K562 (cell line): ENCODE measurements around the gene ANKS1A.

Source experiments
- FOXP4 ChIP-seq: sonication (generic); formaldehyde crosslinking; IDR thresholded peaks from 2 replicates; pipeline ENCODE4 v1.8.0; 2022; ENCODE audit warnings: mild to moderate bottlenecking, missing genetic modification reagents, borderline replicate concordance
- RREB1 ChIP-seq: fragments of 250-450 bp; sonication (Bioruptor Pico); IDR thresholded peaks from 2 replicates; pipeline ENCODE4 v1.4.0; 2020
- TAF1 ChIP-seq: IDR thresholded peaks from 2 replicates; pipeline ENCODE4 v1.6.1; 2011; ENCODE audit warnings: mild to moderate bottlenecking, low read length, moderate library complexity; ENCODE audit not compliant: insufficient read depth, control insufficient read depth, severe bottlenecking; ENCODE audit errors: extremely low read depth

- no peak for TF ChIP-seq FOXP4
- TF ChIP-seq TAF1: no peak
- TF ChIP-seq RREB1 (CRISPR knock-in tag): no peak
These were observed 193.1 kb downstream of the ANKS1A start for GRCh38 chr6:35082046-35082732.
